ENCODE measurements around the gene TCHHL1.
"Not testable (repeated sequence)": the region's sequence is repeated elsewhere in the genome, so short reads cannot be mapped to it uniquely, and the experiment has no call there.

GRCh38 chr1:152081026-152081425 is 7.8 kb downstream of the TCHHL1 start:
- not testable (repeated sequence) for TF ChIP-seq ZNF184 (CRISPR knock-in tag; IDR thresholded peaks at IDR 0.05); FOXK1 (CRISPR knock-in tag; IDR thresholded peaks at IDR 0.05; ENCODE audit: borderline replicate concordance); ZNF311 (CRISPR knock-in tag; IDR thresholded peaks at IDR 0.05); ZBTB12 (CRISPR knock-in tag; IDR thresholded peaks at IDR 0.05); CREM (IDR thresholded peaks at IDR 0.05; ENCODE audit: low read depth)
- TF ChIP-seq, protein P1, sequence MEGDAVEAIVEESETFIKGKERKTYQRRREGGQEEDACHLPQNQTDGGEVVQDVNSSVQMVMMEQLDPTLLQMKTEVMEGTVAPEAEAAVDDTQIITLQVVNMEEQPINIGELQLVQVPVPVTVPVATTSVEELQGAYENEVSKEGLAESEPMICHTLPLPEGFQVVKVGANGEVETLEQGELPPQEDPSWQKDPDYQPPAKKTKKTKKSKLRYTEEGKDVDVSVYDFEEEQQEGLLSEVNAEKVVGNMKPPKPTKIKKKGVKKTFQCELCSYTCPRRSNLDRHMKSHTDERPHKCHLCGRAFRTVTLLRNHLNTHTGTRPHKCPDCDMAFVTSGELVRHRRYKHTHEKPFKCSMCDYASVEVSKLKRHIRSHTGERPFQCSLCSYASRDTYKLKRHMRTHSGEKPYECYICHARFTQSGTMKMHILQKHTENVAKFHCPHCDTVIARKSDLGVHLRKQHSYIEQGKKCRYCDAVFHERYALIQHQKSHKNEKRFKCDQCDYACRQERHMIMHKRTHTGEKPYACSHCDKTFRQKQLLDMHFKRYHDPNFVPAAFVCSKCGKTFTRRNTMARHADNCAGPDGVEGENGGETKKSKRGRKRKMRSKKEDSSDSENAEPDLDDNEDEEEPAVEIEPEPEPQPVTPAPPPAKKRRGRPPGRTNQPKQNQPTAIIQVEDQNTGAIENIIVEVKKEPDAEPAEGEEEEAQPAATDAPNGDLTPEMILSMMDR (IDR thresholded peaks at IDR 0.05 in 2 of 3, conservative IDR thresholded peaks at IDR 0.05 in 1 of 3; ENCODE audit: insufficient read depth in 2 of 3, low read depth in 1 of 3, low read length in 3 of 3) = not testable (repeated sequence)
